Measurements from ENCODE around the gene CAV1.

The CAV1 gene

DNA sequence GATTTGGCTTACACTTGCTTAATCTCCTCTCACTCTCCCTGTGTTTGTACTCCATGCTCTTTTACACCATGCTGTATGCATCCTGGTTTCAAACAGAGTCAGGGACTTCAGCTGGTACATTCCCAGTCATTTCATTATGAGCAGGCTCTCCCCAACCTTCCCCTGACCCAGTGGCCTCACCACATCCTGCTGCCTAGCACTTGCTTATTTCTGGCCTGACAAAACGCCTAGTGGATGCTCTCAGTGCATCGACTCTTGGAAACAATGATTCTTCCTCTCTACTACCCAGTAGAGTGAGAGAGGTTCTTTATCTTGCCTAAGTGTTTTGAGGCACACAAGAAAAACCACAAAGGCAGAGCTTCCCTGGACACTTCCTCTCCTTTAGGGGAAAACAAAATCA, 63.4 kb downstream of the CAV1 start:
- in situ Hi-C loops (cut with HindIII; ENCODE audit: low sequenced_read_pairs): no loop called here
- peak; percentile 83 for DNase-seq (ENCODE audit: low read depth, low spot score)
- TF ChIP-seq, protein P1, sequence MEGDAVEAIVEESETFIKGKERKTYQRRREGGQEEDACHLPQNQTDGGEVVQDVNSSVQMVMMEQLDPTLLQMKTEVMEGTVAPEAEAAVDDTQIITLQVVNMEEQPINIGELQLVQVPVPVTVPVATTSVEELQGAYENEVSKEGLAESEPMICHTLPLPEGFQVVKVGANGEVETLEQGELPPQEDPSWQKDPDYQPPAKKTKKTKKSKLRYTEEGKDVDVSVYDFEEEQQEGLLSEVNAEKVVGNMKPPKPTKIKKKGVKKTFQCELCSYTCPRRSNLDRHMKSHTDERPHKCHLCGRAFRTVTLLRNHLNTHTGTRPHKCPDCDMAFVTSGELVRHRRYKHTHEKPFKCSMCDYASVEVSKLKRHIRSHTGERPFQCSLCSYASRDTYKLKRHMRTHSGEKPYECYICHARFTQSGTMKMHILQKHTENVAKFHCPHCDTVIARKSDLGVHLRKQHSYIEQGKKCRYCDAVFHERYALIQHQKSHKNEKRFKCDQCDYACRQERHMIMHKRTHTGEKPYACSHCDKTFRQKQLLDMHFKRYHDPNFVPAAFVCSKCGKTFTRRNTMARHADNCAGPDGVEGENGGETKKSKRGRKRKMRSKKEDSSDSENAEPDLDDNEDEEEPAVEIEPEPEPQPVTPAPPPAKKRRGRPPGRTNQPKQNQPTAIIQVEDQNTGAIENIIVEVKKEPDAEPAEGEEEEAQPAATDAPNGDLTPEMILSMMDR (IDR thresholded peaks at IDR 0.05; ENCODE audit: low read depth, low read length): peak; percentile 3
- H3K4me3 ChIP-seq (ENCODE audit: low read depth, low read length): no peak overlapping the region

DNA sequence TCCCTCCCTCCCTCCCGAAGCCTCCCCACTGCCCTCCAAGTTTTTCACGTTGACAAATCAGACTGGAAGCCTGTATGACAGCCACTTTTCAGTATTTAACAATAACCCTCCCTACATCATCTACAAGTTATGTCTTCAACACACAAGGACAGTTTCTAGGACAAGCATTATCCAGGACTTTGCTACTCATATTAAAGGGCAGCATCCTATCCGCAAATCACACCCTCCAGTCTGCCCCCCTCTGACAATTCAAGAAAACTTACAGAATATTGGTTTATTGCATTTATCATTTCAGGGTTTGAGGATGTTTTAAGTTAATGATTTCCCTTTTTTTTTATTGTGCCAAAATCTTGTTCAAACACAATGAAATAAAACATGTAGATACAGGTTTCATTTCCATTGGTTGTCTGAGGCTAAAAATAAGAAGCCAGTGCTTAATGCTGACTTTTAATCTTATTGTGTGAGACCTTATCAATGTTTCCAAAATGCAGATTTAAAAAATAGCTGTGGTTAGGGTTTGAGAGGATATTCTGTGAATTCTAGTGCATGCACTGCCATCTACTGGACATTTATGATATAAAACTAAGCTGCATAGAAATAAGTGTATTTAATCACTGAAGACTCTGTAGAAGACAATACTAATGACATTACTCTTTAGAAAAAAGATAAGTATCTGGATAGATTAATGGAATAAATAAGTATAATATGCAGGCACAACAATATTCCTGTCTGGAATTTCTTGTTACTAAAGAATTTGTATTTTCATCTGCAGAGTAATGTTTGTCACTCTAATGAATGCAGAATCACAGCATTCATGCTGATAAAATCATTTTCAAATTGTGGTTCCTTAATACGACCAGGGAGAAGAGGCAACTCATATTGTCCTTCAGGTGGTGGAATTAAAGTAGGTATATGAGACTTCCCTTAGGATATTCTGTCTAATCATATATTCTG, 64.1 kb downstream of the CAV1 start:
- in situ Hi-C loops (cut with HindIII; ENCODE audit: low sequenced_read_pairs): no loop called here
- no peak overlapping the region for H3K4me3 ChIP-seq (ENCODE audit: low read depth, low read length)
- TF ChIP-seq, protein P1 (IDR thresholded peaks at IDR 0.05; ENCODE audit: low read depth, low read length): peak; percentile 32
- DNase-seq (ENCODE audit: low read depth, low spot score): peak; percentile 83

DNA sequence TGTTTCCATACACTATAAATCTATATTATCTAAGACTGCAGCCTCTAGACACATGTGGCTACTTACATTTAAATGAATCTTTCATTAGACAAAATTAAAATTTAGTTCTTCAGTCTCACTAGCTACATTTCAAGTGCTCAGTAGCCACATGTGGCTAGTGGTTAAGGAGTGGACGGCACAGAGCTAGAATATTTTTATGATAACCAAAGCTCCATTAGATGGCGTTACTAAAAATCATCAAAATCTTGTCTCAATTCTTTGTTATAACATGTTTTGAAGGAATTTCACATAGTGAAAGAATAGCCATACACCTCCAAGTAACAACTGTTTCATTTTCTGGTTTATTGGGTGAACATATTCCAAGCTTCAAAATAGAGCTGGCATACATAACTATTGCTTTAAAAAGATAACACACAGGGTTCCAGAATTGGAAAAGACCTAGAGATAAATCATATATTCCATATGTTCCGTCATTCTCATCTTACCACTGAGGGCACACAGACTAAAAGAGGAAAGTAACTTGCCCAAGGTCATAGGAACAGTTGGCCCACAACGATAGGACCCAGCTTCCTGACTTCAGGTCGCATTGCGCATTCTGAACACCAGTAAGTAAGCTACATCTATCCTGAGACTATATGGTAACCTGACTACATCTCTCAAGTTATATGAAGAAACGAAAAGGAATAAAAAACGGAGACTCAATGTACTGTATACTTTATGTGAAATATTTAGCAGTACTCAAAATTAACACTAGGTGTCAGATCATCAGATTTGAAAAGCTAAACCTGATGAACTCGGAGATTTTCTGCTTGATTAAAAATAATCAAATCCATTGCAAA, 66.6 kb downstream of the CAV1 start:
- H3K4me3 ChIP-seq (ENCODE audit: low read depth, low read length): no peak overlapping the region
- peak; percentile 51 for DNase-seq (ENCODE audit: low read depth, low spot score)
- in situ Hi-C loops (cut with HindIII; ENCODE audit: low sequenced_read_pairs): no loop called here
- TF ChIP-seq, protein P1 (IDR thresholded peaks at IDR 0.05; ENCODE audit: low read depth, low read length): peak; percentile 53

DNA sequence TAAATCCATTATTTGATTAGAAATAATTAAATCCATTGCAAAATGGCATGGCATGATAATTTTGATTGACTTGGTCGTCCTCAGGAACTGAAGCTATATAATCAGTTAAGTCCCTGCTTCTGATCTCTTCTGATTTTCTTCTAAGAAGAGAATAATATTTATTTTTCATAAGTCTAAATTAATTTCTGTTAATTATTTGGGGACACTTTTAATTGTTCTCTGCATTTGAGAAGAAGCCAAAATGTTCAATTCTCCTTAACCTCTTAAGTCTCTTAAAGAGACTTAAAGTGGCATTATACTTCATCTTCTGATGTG, 67.2 kb downstream of the CAV1 start:
- in situ Hi-C loops (cut with HindIII; ENCODE audit: low sequenced_read_pairs): no loop called here
- DNase-seq (ENCODE audit: low read depth, low spot score): no peak

DNA sequence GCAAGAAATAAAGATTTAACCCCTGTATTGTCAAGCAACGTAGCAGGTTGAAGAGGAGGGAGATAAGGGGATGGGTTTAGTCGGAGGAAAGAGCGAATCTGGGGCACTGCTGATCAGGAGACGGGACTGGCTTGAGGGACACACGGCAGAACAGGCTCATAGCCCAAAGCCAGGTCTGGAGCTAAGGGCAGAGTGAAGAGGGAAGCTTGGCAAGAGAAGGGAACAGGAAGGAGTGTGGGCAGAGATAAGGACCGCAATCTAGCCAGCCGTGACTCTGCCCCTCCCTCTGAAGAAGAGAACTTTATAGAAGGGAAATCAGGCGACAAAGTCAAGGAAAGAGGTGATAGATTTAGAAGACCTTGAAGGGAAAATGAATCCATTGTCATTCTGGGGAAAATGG, 67.6 kb downstream of the CAV1 start:
- DNase-seq (ENCODE audit: low read depth, low spot score): no peak
- TF ChIP-seq, protein P1 (IDR thresholded peaks at IDR 0.05; ENCODE audit: low read depth, low read length): no peak
- in situ Hi-C loops (cut with HindIII; ENCODE audit: low sequenced_read_pairs): no loop called here
- H3K4me3 ChIP-seq (ENCODE audit: low read depth, low read length): no peak overlapping the region

More for the DNA sequence above, 67.2 kb downstream of the CAV1 start:
- TF ChIP-seq, protein P1 (IDR thresholded peaks at IDR 0.05; ENCODE audit: low read depth, low read length): no peak
- no peak overlapping the region for H3K4me3 ChIP-seq (ENCODE audit: low read depth, low read length)

DNA sequence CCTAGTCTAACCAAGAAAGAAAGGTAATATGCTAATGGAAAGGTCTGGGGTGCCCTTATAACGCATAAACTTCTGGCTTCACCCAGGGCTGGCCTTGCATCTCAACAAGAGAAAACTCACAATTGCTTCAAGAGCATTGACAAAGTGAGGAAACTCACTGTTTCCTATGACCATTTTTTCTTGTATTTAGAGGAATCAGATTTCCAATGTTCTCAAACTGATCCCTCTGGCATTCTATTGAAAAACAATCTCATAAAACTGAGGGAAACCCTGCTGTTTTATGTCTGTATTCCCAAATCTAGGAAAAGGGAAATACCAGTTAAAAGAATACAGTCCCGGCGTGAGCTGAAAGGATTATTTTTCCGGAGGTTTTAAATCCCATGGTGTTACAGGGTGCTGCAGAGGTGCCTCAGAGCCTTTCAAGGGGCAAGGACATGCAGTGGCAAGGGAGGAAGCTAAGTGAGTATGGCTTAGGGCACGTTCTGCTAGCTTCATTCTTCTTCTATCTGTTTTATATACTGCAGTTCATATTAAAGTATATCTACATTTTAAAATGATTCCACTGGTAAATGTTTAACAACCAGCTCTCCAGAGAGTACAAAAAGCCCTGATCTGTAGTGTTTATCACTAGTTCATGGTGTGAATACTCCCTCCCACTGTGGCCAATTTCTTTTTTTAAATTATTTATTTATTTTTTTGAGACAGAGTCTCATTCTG, 68.7 kb downstream of the CAV1 start:
- in situ Hi-C loops (cut with HindIII; ENCODE audit: low sequenced_read_pairs): no loop called here
- TF ChIP-seq, protein P1 (IDR thresholded peaks at IDR 0.05; ENCODE audit: low read depth, low read length): no peak
- no peak overlapping the region for H3K4me3 ChIP-seq (ENCODE audit: low read depth, low read length)
- no peak for DNase-seq (ENCODE audit: low read depth, low spot score)

Measured in astrocyte of the spinal cord (primary cell).